ENCODE data around the gene BRF1. TPM values are rescaled to one million over a fixed set of nuclear protein-coding genes. Genes with fewer than 3 reads are reported as not detected.

The BRF1 gene
- total and polyA plus RNA-seq, 3 donors from 2014 or later, result 30.3 to 112 (median 95.3) TPM

DNA sequence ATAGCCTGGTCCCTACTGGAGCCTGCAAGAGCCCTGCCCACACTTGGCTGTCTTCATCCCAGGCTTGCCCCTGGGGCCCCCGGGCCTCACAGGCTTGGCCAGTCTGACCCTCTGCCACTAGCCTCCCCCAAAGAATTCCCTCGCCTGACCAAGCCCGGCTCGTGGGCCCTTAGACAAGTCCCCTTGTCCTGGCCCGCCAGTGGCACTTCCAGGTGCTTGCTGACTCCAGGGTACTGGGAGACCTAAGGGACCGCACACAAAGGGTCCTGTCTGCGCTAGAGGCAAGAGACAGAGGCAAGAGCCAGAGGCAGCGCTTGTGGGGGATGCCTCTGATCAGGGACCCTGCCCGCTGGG, 47.5 kb downstream of the BRF1 start:
- TF ChIP-seq POLR2A (IDR thresholded peaks at IDR 0.05), result no peak
- TF ChIP-seq, protein P1, sequence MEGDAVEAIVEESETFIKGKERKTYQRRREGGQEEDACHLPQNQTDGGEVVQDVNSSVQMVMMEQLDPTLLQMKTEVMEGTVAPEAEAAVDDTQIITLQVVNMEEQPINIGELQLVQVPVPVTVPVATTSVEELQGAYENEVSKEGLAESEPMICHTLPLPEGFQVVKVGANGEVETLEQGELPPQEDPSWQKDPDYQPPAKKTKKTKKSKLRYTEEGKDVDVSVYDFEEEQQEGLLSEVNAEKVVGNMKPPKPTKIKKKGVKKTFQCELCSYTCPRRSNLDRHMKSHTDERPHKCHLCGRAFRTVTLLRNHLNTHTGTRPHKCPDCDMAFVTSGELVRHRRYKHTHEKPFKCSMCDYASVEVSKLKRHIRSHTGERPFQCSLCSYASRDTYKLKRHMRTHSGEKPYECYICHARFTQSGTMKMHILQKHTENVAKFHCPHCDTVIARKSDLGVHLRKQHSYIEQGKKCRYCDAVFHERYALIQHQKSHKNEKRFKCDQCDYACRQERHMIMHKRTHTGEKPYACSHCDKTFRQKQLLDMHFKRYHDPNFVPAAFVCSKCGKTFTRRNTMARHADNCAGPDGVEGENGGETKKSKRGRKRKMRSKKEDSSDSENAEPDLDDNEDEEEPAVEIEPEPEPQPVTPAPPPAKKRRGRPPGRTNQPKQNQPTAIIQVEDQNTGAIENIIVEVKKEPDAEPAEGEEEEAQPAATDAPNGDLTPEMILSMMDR (IDR thresholded peaks at IDR 0.05), result no peak
- Histone ChIP-seq H3K4me1 (no peaks in the 10 kb centered on the region), H3K9me3 (no peaks in the 10 kb centered on the region), H3K36me3 (ENCODE audit: low read depth, missing control alignments) (no peaks in the 10 kb centered on the region), H3K4me3 (no peak overlapping the region), H3K27me3 (no peaks in the 10 kb centered on the region), H3K27ac (no peak overlapping the region)
- 80 to 87% methylated on average over 1 to 9 of the region's 9 CpGs for WGBS, 2 donors
- no peak for DNase-seq
- intact Hi-C loops (cut with DNase I; ENCODE audit: low total_unique reads), result no loop called here

DNA sequence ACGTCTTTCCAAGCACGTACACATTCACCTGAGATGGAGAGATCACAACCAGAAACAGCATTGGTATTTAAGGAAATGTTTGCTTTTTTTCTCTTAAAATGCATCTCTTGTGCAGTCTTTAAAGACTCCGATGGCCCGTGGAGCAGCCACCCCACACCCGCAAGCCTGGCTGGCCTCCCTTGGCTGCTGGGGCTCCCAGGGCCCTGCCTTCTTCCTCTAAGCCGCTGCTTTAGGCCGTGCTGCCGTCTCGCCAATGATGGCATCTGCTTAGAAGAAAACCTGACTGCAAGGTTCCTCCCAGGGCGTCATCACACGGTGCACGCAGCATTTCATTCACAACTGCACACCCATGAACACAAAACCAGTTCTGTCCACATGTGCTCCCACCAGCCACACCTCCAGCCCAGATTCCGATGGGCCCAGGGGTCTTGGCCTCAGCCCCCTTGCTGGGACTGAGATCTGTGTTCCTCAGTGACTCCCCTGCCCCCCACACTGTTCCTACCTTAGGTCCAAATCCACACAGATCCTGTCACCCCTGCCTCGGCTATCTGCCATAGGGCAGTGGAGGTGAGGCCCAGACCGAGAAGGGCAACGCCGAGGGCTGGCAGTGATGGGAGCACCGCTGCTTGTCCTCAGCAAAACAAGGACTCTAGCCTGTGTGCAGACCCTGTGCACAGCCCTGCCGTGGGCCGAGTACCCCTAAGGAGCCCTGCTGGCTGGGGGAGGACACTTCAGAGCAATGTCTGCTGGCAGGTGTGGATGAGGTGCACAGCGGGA, 48.1 kb downstream of the BRF1 start:
- no peaks in the 10 kb centered on the region for H3K9me3 ChIP-seq
- intact Hi-C loops (cut with DNase I; ENCODE audit: low total_unique reads), result no loop called here
- no peak overlapping the region for H3K27ac ChIP-seq
- no peak overlapping the region for H3K4me3 ChIP-seq
- H3K4me1 ChIP-seq, result peaks cover 3% of the 10 kb centered on the region
- TF ChIP-seq, protein P1 (IDR thresholded peaks at IDR 0.05), result no peak
- TF ChIP-seq POLR2A (IDR thresholded peaks at IDR 0.05), result no peak
- no peaks in the 10 kb centered on the region for H3K27me3 ChIP-seq
- no peaks in the 10 kb centered on the region for H3K36me3 ChIP-seq (ENCODE audit: low read depth, missing control alignments)
- no peak for DNase-seq
- WGBS, 2 donors, result 87 to 90% methylated on average over 17 to 21 of the region's 21 CpGs

DNA sequence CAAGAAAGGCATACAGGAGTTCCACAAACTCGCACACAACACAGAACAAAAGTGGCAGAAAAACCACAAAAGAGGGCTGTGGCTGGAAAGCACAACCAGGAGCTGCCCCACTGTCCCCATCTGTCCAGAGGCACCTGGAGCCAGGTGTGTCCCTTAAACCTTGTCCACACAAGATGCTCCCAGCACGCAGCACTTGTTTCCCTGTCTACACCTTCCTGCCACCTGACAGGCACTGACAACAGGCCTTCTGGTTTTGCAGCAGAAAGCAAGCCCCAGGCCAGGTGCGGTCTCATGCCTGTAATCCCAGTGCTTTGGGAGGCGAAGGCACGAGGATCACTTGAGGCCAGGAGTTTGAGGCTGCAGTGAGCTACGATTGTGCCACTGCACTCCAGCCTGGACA, 48.9 kb downstream of the BRF1 start:
- H3K36me3 ChIP-seq (ENCODE audit: low read depth, missing control alignments), result no peaks in the 10 kb centered on the region
- H3K27ac ChIP-seq, result no peak overlapping the region
- peaks cover 6% of the 10 kb centered on the region for H3K4me1 ChIP-seq
- WGBS, 2 donors, result 90 to 94% methylated on average over 6 of the region's 6 CpGs
- no peaks in the 10 kb centered on the region for H3K27me3 ChIP-seq
- intact Hi-C loops (cut with DNase I; ENCODE audit: low total_unique reads), result no loop called here
- no peaks in the 10 kb centered on the region for H3K9me3 ChIP-seq
- TF ChIP-seq, protein P1 (IDR thresholded peaks at IDR 0.05), result no peak
- no peak for TF ChIP-seq POLR2A (IDR thresholded peaks at IDR 0.05)
- no peak overlapping the region for H3K4me3 ChIP-seq
- DNase-seq, result no peak

DNA sequence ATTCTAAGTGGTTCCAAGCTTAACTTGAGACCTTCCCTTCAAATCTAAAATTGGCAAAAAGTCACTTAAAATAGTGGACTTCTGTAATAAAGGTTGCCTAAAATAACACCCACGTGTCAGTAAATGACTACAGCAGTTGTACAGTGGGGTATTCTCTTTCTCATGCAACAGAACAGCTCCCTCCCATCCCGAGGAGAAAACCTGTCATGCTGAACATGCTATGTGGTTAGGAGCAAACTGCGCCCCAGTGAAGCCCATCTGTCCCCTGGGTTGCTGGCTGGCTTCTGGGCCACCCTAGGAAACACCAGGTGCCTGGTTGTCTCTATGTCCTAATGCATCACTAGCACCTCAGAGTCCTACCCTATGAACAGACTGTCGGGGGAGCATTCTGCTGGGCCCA, 49.8 kb downstream of the BRF1 start:
- intact Hi-C loops (cut with DNase I; ENCODE audit: low total_unique reads), result no loop called here
- no peaks in the 10 kb centered on the region for H3K36me3 ChIP-seq (ENCODE audit: low read depth, missing control alignments)

More for the DNA sequence above, 49.8 kb downstream of the BRF1 start:
- TF ChIP-seq, protein P1 (IDR thresholded peaks at IDR 0.05), result no peak
- TF ChIP-seq POLR2A (IDR thresholded peaks at IDR 0.05), result no peak
- Histone ChIP-seq H3K27me3 (no peaks in the 10 kb centered on the region), H3K9me3 (no peaks in the 10 kb centered on the region), H3K27ac (no peak overlapping the region), H3K4me3 (no peak overlapping the region), H3K4me1 (peaks cover 6% of the 10 kb centered on the region)
- WGBS, 2 donors, result 68 to 85% methylated on average over 4 of the region's 4 CpGs
- DNase-seq, result no peak

Measured in testis (tissue), 3 donors.